NCI-H1417 treated with DMSO at 0.1 percent for 48 hours (cell line): Measurements from ENCODE around the gene STK17A.
"Not testable (repeated sequence)": the region's sequence is repeated elsewhere in the genome, so short reads cannot be mapped to it uniquely, and the experiment has no call there.

ENCODE experiments used
- DNase-seq: peaks from one replicate; lab custom pipeline; 2025; lab: John Stamatoyannopoulos, UW

Gene STK17A

GRCh38 chr7:43596426-43596825 is 13.5 kb downstream of the STK17A start:
- DNase-seq, result not testable (repeated sequence)

GRCh38 chr7:43600056-43600455 is 17.1 kb downstream of the STK17A start:
- no peak for DNase-seq

- DNase-seq, result no peak
Measured at GRCh38 chr7:43602256-43602655, 19.3 kb downstream of the STK17A start.

- no peak for DNase-seq
Measured at GRCh38 chr7:43604251-43604650, 21.3 kb downstream of the STK17A start.

- no peak for DNase-seq
Measured at GRCh38 chr7:43609097-43609496, 26.2 kb downstream of the STK17A start.

GRCh38 chr7:43612128-43612527 is 29.2 kb downstream of the STK17A start:
- DNase-seq, result no peak

- no peak for DNase-seq
Measured at GRCh38 chr7:43612599-43613589, 30.0 kb downstream of the STK17A start.

GRCh38 chr7:43615558-43616145 is 32.7 kb downstream of the STK17A start:
- no peak for DNase-seq

- DNase-seq, result no peak
Measured at GRCh38 chr7:43616977-43617376, 34.1 kb downstream of the STK17A start.

- no peak for DNase-seq
Measured at GRCh38 chr7:43618073-43618472, 35.2 kb downstream of the STK17A start.

- DNase-seq, result no peak
Measured at GRCh38 chr7:43619213-43620012, 36.5 kb downstream of the STK17A start.

- DNase-seq, result no peak
Measured at GRCh38 chr7:43621729-43622448, 39.0 kb downstream of the STK17A start.

GRCh38 chr7:43624156-43624555 is 41.2 kb downstream of the STK17A start:
- DNase-seq, result no peak

GRCh38 chr7:43625453-43625852 is 42.5 kb downstream of the STK17A start:
- no peak for DNase-seq

- DNase-seq, result no peak
Measured at GRCh38 chr7:43625980-43626379, 43.1 kb downstream of the STK17A start.

GRCh38 chr7:43626695-43627094 is 43.8 kb downstream of the STK17A start:
- no peak for DNase-seq

- DNase-seq, result not testable (repeated sequence)
Measured at GRCh38 chr7:43627798-43628197, 44.9 kb downstream of the STK17A start.

- no peak for DNase-seq
Measured at GRCh38 chr7:43628431-43628830, 45.5 kb downstream of the STK17A start.

GRCh38 chr7:43629857-43630256 is 46.9 kb downstream of the STK17A start:
- no peak for DNase-seq

GRCh38 chr7:43630482-43630881 is 47.6 kb downstream of the STK17A start:
- DNase-seq, result no peak

- no peak for DNase-seq
Measured at GRCh38 chr7:43631559-43631958, 48.7 kb downstream of the STK17A start.

- no peak for DNase-seq
Measured at GRCh38 chr7:43632746-43633145, 49.8 kb downstream of the STK17A start.
